Sigmoid colon (tissue), 7 donors: Measurements from ENCODE around the gene MAB21L2. TPM values are rescaled to one million over a fixed set of nuclear protein-coding genes. Genes with fewer than 3 reads are reported as not detected.

Experiments used
- DNase-seq: peaks from one replicate; pipeline ENCODE4 v3.0.0-alpha.2; 2019
- H3K27ac ChIP-seq, 4 donors: fragments of 200-600 bp; sonication (generic); one replicate each; pipeline ENCODE4 v1.5.1; 2016 to 2019; ENCODE audit warnings: mild to moderate bottlenecking in 1 of 4
- H3K27me3 ChIP-seq, 3 donors: fragments of 200-600 bp; sonication (generic); one replicate each; pipeline ENCODE4 v1.5.1; 2019; ENCODE audit warnings: mild to moderate bottlenecking in 1 of 3
- H3K36me3 ChIP-seq, 4 donors: fragments of 200-600 bp; sonication (generic); one replicate each; pipeline ENCODE4 v1.5.1; 2016 to 2019
- H3K4me1 ChIP-seq, 4 donors: fragments of 200-600 bp; sonication (generic); one replicate each; pipeline ENCODE4 v1.5.1; 2017 to 2019
- H3K4me3 ChIP-seq, 4 donors: fragments of 200-600 bp; sonication (generic); one replicate each; pipeline ENCODE4 v1.5.1; 2017 to 2019; ENCODE audit warnings: mild to moderate bottlenecking in 2 of 4, moderate library complexity in 1 of 4
- H3K9me3 ChIP-seq, 4 donors: fragments of 200-600 bp in 3 of 4; sonication (generic) in 3 of 4; one replicate each; pipeline versions ENCODE4 v1.5.1 to v1.6.1; 2013 to 2019
- CTCF ChIP-seq, 4 experiments: fragments of 450-650 bp in 3 of 4; fragments of 200-600 bp in 1 of 4; IDR thresholded peaks; one replicate each; pipeline ENCODE4 v1.5.1; 2016 to 2019; ENCODE audit warnings: antibody characterized with exemption in 4 of 4, mild to moderate bottlenecking in 3 of 4, moderate library complexity in 2 of 4
- EP300 ChIP-seq, 4 donors: sonication (generic); formaldehyde crosslinking; IDR thresholded peaks; one replicate each; pipeline ENCODE4 v1.6.1; 2017; ENCODE audit warnings: antibody characterized with exemption in 4 of 4
- POLR2A ChIP-seq, 2 donors: fragments of 450-650 bp; IDR thresholded peaks; one replicate each; pipeline ENCODE4 v1.6.1; 2016; ENCODE audit warnings: antibody characterized with exemption in 2 of 2, mild to moderate bottlenecking in 2 of 2, moderate library complexity in 2 of 2
- POLR2AphosphoS5 ChIP-seq, 4 donors: sonication (generic); formaldehyde crosslinking; IDR thresholded peaks; one replicate each; pipeline ENCODE4 v1.6.1; 2017; ENCODE audit warnings: antibody characterized with exemption in 4 of 4
- WGBS, 2 donors: extraction: QIAGEN DNeasy Blood & Tissue Kit; methylation state at CpG; one replicate each; pipeline ENCODE4 v1.1.7; 2013; 5-methylcytosine and 5-hydroxymethylcytosine counted together
- intact Hi-C: fragments of 100-400 bp; cut with DNase I; formaldehyde crosslinking; loops from one replicate; pipeline ENCODE4 v1.15.1; 2023
- polyA plus RNA-seq, 3 donors: library from polyadenylated mRNA; stranded (reverse); fragments of 200-250 nt; gene quantifications; one replicate each; pipeline ENCODE4 v1.2.3, GENCODE V29; 2013
- total RNA-seq, 4 donors: library from RNA; depleted of rRNA; stranded (reverse); fragments of >200 nt; gene quantifications; one replicate each; pipeline ENCODE4 v1.1.0, GENCODE V29; 2016
- donor health status: healthy with polysubstance abuse.
- donor health status: Bipolar disorder and iron deficiency.
- donor health status: healthy.

MAB21L2 gene
- total and polyA plus RNA-seq, 7 donors = 2.3 to 693 (median 282) TPM

GRCh38 chr4:150567070-150567469, 14.9 kb upstream of the MAB21L2 start:
- 89 to 90% methylated on average over 3 of the region's 3 CpGs for WGBS, 2 donors
- Histone ChIP-seq H3K9me3 (peaks cover 0 to 5% (median 0%) of the 10 kb centered on the region in 4 donors), H3K27ac (peak overlapping the region in 3 of 4 donors; percentile 90 to 93 (median 92)), H3K4me3 (no peak overlapping the region), H3K4me1 (peaks cover 0 to 50% (median 33%) of the 10 kb centered on the region in 4 donors), H3K27me3 (no peaks in the 10 kb centered on the region), H3K36me3 (peaks cover 0 to 6% (median 0%) of the 10 kb centered on the region in 4 donors)
- no peak for TF ChIP-seq CTCF (IDR thresholded peaks at IDR 0.05)
- TF ChIP-seq POLR2AphosphoS5 (IDR thresholded peaks at IDR 0.05) = no peak
- no peak for TF ChIP-seq EP300 (IDR thresholded peaks at IDR 0.05)
- TF ChIP-seq POLR2A (IDR thresholded peaks at IDR 0.05) = no peak
- DNase-seq = no peak
- intact Hi-C loops = no loop called here

GRCh38 chr4:150569384-150569987, 12.5 kb upstream of the MAB21L2 start:
- no peaks in the 10 kb centered on the region for H3K27me3 ChIP-seq
- intact Hi-C loops = no loop called here
- peaks cover 0 to 6% (median 0%) of the 10 kb centered on the region in 4 donors for H3K36me3 ChIP-seq
- peaks cover 0 to 5% (median 0%) of the 10 kb centered on the region in 4 donors for H3K9me3 ChIP-seq
- H3K27ac ChIP-seq = peak overlapping the region in 3 of 4 donors; percentile 90 to 93 (median 92)
- H3K4me1 ChIP-seq = peaks cover 0 to 74% (median 54%) of the 10 kb centered on the region in 4 donors
- DNase-seq = peak; percentile 75
- H3K4me3 ChIP-seq = peak overlapping the region in 1 of 4 donors; percentile 4
- TF ChIP-seq POLR2AphosphoS5 (IDR thresholded peaks at IDR 0.05) = peak in 3 of 4 donors; percentile 37 to 53 (median 49)
- no peak for TF ChIP-seq CTCF (IDR thresholded peaks at IDR 0.05)
- TF ChIP-seq POLR2A (IDR thresholded peaks at IDR 0.05) = no peak
- TF ChIP-seq EP300 (IDR thresholded peaks at IDR 0.05) = no peak
- WGBS, 2 donors = 77 to 84% methylated on average over 5 of the region's 5 CpGs

- TF ChIP-seq EP300 (IDR thresholded peaks at IDR 0.05) = no peak
- TF ChIP-seq CTCF (IDR thresholded peaks at IDR 0.05) = no peak
- TF ChIP-seq POLR2A (IDR thresholded peaks at IDR 0.05) = no peak
- TF ChIP-seq POLR2AphosphoS5 (IDR thresholded peaks at IDR 0.05) = no peak
- H3K27ac ChIP-seq = peak overlapping the region in 3 of 4 donors; percentile 90 to 93 (median 92)
- H3K27me3 ChIP-seq = no peaks in the 10 kb centered on the region
- H3K4me3 ChIP-seq = no peak overlapping the region
- DNase-seq = no peak
- 81 to 87% methylated on average over 4 of the region's 4 CpGs for WGBS, 2 donors
- H3K9me3 ChIP-seq = peaks cover 0 to 2% (median 0%) of the 10 kb centered on the region in 4 donors
- H3K36me3 ChIP-seq = peaks cover 0 to 1% (median 0%) of the 10 kb centered on the region in 4 donors
- peaks cover 0 to 80% (median 54%) of the 10 kb centered on the region in 4 donors for H3K4me1 ChIP-seq
- intact Hi-C loops = no loop called here
These were observed 11.9 kb upstream of the MAB21L2 start for GRCh38 chr4:150569998-150570535.

- WGBS, 2 donors = 80 to 85% methylated on average over 1 of the region's 1 CpG
These were observed 11.1 kb upstream of the MAB21L2 start for GRCh38 chr4:150570862-150571261.

More at GRCh38 chr4:150570862-150571261, 11.1 kb upstream of the MAB21L2 start:
- Histone ChIP-seq H3K27ac (peak overlapping the region in 3 of 4 donors; percentile 90 to 93 (median 92)), H3K4me3 (no peak overlapping the region), H3K4me1 (peaks cover 0 to 84% (median 57%) of the 10 kb centered on the region in 4 donors), H3K36me3 (no peaks in the 10 kb centered on the region), H3K27me3 (no peaks in the 10 kb centered on the region), H3K9me3 (no peaks in the 10 kb centered on the region)
- intact Hi-C loops = no loop called here
- no peak for TF ChIP-seq POLR2AphosphoS5 (IDR thresholded peaks at IDR 0.05)
- no peak for TF ChIP-seq POLR2A (IDR thresholded peaks at IDR 0.05)
- TF ChIP-seq EP300 (IDR thresholded peaks at IDR 0.05) = no peak
- TF ChIP-seq CTCF (IDR thresholded peaks at IDR 0.05) = no peak
- DNase-seq = no peak
